ENCODE data around the gene WDR86. TPM values are rescaled to one million over a fixed set of nuclear protein-coding genes. Genes with fewer than 3 reads are reported as not detected.
A peak's percentile ranks its signal among the peaks of the same experiment; 100 is the strongest.

Gene WDR86
- total and polyA plus RNA-seq, 2 experiments from 2014 or later, result 9.1 to 59.1 TPM

DNA sequence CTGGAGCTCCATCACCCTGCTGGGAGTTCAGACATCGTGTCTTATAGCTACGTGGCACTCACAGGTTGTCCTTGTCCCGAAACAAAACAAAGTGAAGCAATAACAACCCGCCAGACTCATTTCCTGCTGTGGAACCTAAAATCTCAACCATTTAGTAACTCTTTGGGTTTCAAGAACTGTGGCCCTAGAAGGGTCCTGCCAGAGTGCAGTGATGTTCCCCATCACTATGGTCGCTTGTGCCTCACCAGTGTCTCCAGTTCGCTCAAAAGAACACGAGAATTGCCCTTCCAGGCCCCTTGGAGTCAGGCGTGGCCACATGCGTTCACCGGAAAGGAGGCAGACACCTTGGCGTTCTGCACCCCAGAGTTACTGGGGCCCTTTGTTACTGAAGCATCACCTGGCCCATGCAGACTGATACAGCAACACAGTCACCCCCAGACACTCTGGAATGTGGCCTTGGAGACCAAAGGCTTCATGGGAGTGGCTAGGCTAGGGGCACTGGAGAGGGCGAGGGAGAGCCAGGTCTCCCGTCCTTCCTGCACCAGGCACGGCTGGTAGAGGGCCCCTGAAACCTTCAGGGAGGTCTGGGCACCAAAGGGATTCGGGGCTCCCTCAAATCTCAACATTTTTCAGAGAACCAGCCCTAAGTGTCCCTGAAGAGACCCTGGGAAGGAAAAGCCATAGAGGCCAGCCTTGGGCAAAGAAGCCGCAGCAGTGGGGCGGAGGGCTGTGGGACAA lies 29.2 kb upstream of the WDR86 start:
- Mint-ChIP-seq H3K27me3 (ENCODE audit: insufficient read depth, low read depth, poor library complexity) (peaks cover 17% of the 10 kb centered on the region), H3K36me3 (ENCODE audit: low read depth) (no peaks in the 10 kb centered on the region; the same call in 2 of the 3 replicates), H3K4me1 (peaks cover 27% of the 10 kb centered on the region), H3K27ac (no peak overlapping the region), H3K4me3 (peak overlapping the region; percentile 83), H3K9me3 (no peaks in the 10 kb centered on the region)
- Histone ChIP-seq H3K36me3 (ENCODE audit: insufficient read depth) (no peaks in the 10 kb centered on the region), H3F3A (replicated peaks; ENCODE audit: low read depth) (peaks cover 8% of the 10 kb centered on the region), H2AFZ (peak overlapping the region; percentile 99), H3K4me3 (peak overlapping the region; percentile 73), H3K27me3 (ENCODE audit: insufficient read depth) (peaks cover 10% of the 10 kb centered on the region; the same call in 1 of the 2 replicates), H3K4me1 (ENCODE audit: insufficient read depth) (peaks cover 25% of the 10 kb centered on the region), H3K27ac (ENCODE audit: low read depth) (no peak overlapping the region), H3K9me2 (ENCODE audit: insufficient read depth) (no peaks in the 10 kb centered on the region), H4K20me1 (replicated peaks; ENCODE audit: insufficient read depth) (no peaks in the 10 kb centered on the region), H3K4me2 (peak overlapping the region; percentile 89), H3K79me2 (replicated peaks; ENCODE audit: insufficient read depth) (no peaks in the 10 kb centered on the region)
- no peak for TF ChIP-seq EZH2 (IDR thresholded peaks at IDR 0.05; ENCODE audit: low read depth, unreplicated experiment)
- no peak for TF ChIP-seq CTCF (conservative IDR thresholded peaks at IDR 0.05; ENCODE audit: low read depth in 2 of 2)
- TF ChIP-seq, protein P1, sequence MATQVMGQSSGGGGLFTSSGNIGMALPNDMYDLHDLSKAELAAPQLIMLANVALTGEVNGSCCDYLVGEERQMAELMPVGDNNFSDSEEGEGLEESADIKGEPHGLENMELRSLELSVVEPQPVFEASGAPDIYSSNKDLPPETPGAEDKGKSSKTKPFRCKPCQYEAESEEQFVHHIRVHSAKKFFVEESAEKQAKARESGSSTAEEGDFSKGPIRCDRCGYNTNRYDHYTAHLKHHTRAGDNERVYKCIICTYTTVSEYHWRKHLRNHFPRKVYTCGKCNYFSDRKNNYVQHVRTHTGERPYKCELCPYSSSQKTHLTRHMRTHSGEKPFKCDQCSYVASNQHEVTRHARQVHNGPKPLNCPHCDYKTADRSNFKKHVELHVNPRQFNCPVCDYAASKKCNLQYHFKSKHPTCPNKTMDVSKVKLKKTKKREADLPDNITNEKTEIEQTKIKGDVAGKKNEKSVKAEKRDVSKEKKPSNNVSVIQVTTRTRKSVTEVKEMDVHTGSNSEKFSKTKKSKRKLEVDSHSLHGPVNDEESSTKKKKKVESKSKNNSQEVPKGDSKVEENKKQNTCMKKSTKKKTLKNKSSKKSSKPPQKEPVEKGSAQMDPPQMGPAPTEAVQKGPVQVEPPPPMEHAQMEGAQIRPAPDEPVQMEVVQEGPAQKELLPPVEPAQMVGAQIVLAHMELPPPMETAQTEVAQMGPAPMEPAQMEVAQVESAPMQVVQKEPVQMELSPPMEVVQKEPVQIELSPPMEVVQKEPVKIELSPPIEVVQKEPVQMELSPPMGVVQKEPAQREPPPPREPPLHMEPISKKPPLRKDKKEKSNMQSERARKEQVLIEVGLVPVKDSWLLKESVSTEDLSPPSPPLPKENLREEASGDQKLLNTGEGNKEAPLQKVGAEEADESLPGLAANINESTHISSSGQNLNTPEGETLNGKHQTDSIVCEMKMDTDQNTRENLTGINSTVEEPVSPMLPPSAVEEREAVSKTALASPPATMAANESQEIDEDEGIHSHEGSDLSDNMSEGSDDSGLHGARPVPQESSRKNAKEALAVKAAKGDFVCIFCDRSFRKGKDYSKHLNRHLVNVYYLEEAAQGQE (IDR thresholded peaks at IDR 0.05; ENCODE audit: unreplicated experiment), result no peak
- ATAC-seq (no peak; the same call in 2 of the 3 replicates), DNase-seq (ENCODE audit: low spot score) (no peak)

DNA sequence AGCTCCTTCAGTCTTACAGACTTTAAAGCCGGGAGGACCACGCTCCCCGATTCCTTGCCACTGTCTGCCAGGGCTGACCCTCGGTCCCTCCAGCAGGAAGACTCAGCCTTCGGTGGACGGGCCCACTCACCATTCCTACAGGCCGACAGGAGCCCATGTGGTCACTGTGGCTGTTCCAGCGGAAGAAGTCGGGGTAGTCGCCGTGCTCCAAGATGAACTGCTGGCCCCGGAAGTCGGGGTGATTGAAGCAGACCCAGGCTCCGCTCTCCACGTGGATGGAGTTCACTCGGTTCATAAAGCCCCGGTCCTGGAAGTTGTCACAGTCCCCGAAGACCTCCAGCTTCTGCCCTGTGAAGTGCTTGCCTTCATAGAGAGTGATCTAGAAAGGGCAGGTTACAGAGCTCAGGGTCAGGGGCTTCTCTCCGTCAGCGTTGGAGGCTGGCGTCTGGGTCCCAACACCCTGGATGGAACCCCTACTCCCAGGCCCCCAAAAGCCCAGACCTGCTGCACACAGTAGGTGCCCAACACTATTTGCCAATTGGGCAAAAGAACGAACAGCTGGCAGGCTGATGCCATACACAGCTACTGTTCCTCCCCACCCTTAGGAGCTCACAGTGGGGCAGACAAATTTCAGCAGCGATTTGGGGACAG lies 28.2 kb upstream of the WDR86 start:
- Mint-ChIP-seq H3K9me3 (no peaks in the 10 kb centered on the region), H3K4me3 (no peak overlapping the region), H3K27ac (no peak overlapping the region), H3K4me1 (peaks cover 27% of the 10 kb centered on the region), H3K27me3 (ENCODE audit: insufficient read depth, low read depth, poor library complexity) (peaks cover 17% of the 10 kb centered on the region), H3K36me3 (ENCODE audit: low read depth) (no peaks in the 10 kb centered on the region; the same call in 2 of the 3 replicates)
- H4K20me1 ChIP-seq (replicated peaks; ENCODE audit: insufficient read depth), result no peaks in the 10 kb centered on the region
- no peak for ATAC-seq
- no peak overlapping the region for H2AFZ ChIP-seq
- TF ChIP-seq, protein P1 (IDR thresholded peaks at IDR 0.05; ENCODE audit: unreplicated experiment), result no peak
- TF ChIP-seq NANOG (IDR thresholded peaks at IDR 0.05; ENCODE audit: borderline replicate concordance), result no peak
- TF ChIP-seq ZNF331 (CRISPR knock-in tag; IDR thresholded peaks at IDR 0.05; ENCODE audit: low read depth), result no peak
- no peak for TF ChIP-seq CREB1 (CRISPR knock-in tag; IDR thresholded peaks at IDR 0.05; ENCODE audit: low read depth)
- TF ChIP-seq EZH2phosphoT487 (IDR thresholded peaks at IDR 0.05; ENCODE audit: unreplicated experiment), result no peak
- no peak for TF ChIP-seq STAT1 (IDR thresholded peaks at IDR 0.05; ENCODE audit: unreplicated experiment)
- H3K27me3 ChIP-seq (ENCODE audit: insufficient read depth), result peaks cover 10% of the 10 kb centered on the region; the same call in 1 of the 2 replicates
- H3K4me3 ChIP-seq, result no peak overlapping the region
- H3K36me3 ChIP-seq (ENCODE audit: insufficient read depth), result no peaks in the 10 kb centered on the region
- H3K9me2 ChIP-seq (ENCODE audit: insufficient read depth), result no peaks in the 10 kb centered on the region
- H3F3A ChIP-seq (replicated peaks; ENCODE audit: low read depth), result peaks cover 8% of the 10 kb centered on the region
- H3K79me2 ChIP-seq (replicated peaks; ENCODE audit: insufficient read depth), result no peaks in the 10 kb centered on the region
- peaks cover 25% of the 10 kb centered on the region for H3K4me1 ChIP-seq (ENCODE audit: insufficient read depth)
- no peak overlapping the region for H3K4me2 ChIP-seq
- no peak for DNase-seq (ENCODE audit: low spot score)
- H3K27ac ChIP-seq (ENCODE audit: low read depth), result no peak overlapping the region

Measured in GM23338 (cell line).